ENCODE results near the gene CD72. TPM values are rescaled to one million over a fixed set of nuclear protein-coding genes. Genes with fewer than 3 reads are reported as not detected.
A peak's percentile ranks its signal among the peaks of the same experiment; 100 is the strongest.

Gene CD72
- total RNA-seq, 1 donor from 2014 or later: 1.8 TPM

DNA sequence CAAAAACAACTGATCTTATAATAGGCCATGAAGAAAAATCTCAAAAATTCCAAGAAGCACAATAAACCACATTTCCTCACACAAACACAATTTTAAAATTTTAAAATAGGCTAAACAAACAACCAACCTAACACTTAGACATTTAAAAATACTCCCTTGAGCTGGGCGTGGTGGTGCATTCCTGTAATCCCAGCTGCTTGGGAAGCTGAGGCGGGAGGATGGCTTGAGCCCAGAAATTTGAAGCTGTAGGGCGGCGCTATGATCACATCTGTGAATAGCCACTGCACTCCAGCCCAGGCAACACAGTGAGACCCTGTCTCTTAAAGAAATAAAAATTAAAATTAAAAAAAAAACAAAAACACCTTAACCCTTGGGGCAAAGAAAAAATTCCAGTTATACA lies 50.0 kb downstream of the CD72 start:
- peaks cover 9% of the 10 kb centered on the region for H3K36me3 Mint-ChIP-seq (ENCODE audit: low read depth, unreplicated experiment)
- no peaks in the 10 kb centered on the region for H3K27me3 Mint-ChIP-seq (ENCODE audit: low read depth, unreplicated experiment)
- Histone ChIP-seq H3K79me2 (ENCODE audit: insufficient read depth, low read length) (no peaks in the 10 kb centered on the region), H3K9me3 (ENCODE audit: insufficient read depth, low read depth, low read length) (no peaks in the 10 kb centered on the region), H2AFZ (ENCODE audit: low read depth, low read length) (no peak overlapping the region), H3K36me3 (ENCODE audit: insufficient read depth, low read length) (no peaks in the 10 kb centered on the region), H3K27ac (ENCODE audit: low read depth, low read length) (no peak overlapping the region), H3K4me1 (ENCODE audit: insufficient read depth, low read length) (peaks cover 3% of the 10 kb centered on the region), H3K9ac (ENCODE audit: low read length) (no peak overlapping the region), H3K27me3 (ENCODE audit: insufficient read depth, low read length) (no peaks in the 10 kb centered on the region), H3K4me3 (ENCODE audit: insufficient read depth, low read depth, low read length) (no peak overlapping the region), H3K4me2 (ENCODE audit: low read length) (no peak overlapping the region), H4K20me1 (ENCODE audit: insufficient read depth, low read length) (no peaks in the 10 kb centered on the region)
- peaks cover 12% of the 10 kb centered on the region for H3K4me1 Mint-ChIP-seq (ENCODE audit: low read depth, unreplicated experiment)
- no peak for TF ChIP-seq EZH2 (IDR thresholded peaks at IDR 0.05; ENCODE audit: insufficient read depth, low read length)
- TF ChIP-seq, protein P1, sequence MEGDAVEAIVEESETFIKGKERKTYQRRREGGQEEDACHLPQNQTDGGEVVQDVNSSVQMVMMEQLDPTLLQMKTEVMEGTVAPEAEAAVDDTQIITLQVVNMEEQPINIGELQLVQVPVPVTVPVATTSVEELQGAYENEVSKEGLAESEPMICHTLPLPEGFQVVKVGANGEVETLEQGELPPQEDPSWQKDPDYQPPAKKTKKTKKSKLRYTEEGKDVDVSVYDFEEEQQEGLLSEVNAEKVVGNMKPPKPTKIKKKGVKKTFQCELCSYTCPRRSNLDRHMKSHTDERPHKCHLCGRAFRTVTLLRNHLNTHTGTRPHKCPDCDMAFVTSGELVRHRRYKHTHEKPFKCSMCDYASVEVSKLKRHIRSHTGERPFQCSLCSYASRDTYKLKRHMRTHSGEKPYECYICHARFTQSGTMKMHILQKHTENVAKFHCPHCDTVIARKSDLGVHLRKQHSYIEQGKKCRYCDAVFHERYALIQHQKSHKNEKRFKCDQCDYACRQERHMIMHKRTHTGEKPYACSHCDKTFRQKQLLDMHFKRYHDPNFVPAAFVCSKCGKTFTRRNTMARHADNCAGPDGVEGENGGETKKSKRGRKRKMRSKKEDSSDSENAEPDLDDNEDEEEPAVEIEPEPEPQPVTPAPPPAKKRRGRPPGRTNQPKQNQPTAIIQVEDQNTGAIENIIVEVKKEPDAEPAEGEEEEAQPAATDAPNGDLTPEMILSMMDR (IDR thresholded peaks at IDR 0.05; ENCODE audit: insufficient read depth, low read depth, low read length): no peak
- H3K27ac Mint-ChIP-seq (ENCODE audit: unreplicated experiment): no peak overlapping the region
- FAIRE-seq (no peak), DNase-seq (ENCODE audit: low read depth) (no peak)
- no peak overlapping the region for H3K4me3 Mint-ChIP-seq (ENCODE audit: unreplicated experiment)
- peaks cover 3% of the 10 kb centered on the region for H3K9me3 Mint-ChIP-seq (ENCODE audit: unreplicated experiment)

DNA sequence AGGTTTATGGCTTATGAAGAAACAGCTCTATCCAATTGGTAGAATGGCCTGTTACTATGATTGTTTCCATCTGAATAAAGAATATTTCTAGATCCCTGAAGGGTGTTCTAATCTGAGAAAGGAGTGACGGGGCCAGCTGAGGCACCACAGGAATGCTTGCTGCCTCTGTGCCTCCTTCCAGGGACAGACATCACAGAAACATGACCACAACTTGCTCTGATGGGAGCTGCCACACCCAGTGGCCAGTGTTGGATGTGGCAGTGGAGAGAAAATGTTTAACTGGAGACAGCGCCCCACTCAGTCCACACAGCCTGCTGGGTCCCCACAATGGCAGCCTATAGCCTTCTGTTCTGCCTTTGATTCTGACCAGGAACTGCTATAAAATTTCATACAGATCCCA lies 51.8 kb downstream of the CD72 start:
- Histone ChIP-seq H3K79me2 (ENCODE audit: insufficient read depth, low read length) (no peaks in the 10 kb centered on the region), H3K4me1 (ENCODE audit: insufficient read depth, low read length) (peaks cover 4% of the 10 kb centered on the region), H3K9me3 (ENCODE audit: insufficient read depth, low read depth, low read length) (no peaks in the 10 kb centered on the region), H3K27me3 (ENCODE audit: insufficient read depth, low read length) (no peaks in the 10 kb centered on the region), H3K9ac (ENCODE audit: low read length) (no peak overlapping the region), H3K36me3 (ENCODE audit: insufficient read depth, low read length) (peaks cover 4% of the 10 kb centered on the region), H4K20me1 (ENCODE audit: insufficient read depth, low read length) (no peaks in the 10 kb centered on the region), H3K27ac (ENCODE audit: low read depth, low read length) (no peak overlapping the region), H3K4me2 (ENCODE audit: low read length) (no peak overlapping the region), H2AFZ (ENCODE audit: low read depth, low read length) (no peak overlapping the region), H3K4me3 (ENCODE audit: insufficient read depth, low read depth, low read length) (no peak overlapping the region)
- Mint-ChIP-seq H3K27me3 (ENCODE audit: low read depth, unreplicated experiment) (no peaks in the 10 kb centered on the region), H3K4me3 (ENCODE audit: unreplicated experiment) (no peak overlapping the region), H3K9me3 (ENCODE audit: unreplicated experiment) (peaks cover 3% of the 10 kb centered on the region), H3K4me1 (ENCODE audit: low read depth, unreplicated experiment) (peaks cover 12% of the 10 kb centered on the region), H3K36me3 (ENCODE audit: low read depth, unreplicated experiment) (peaks cover 15% of the 10 kb centered on the region), H3K27ac (ENCODE audit: unreplicated experiment) (peak overlapping the region; percentile 6)
- DNase-seq (ENCODE audit: low read depth): peak; percentile 34
- no peak for FAIRE-seq
- TF ChIP-seq, protein P1 (IDR thresholded peaks at IDR 0.05; ENCODE audit: insufficient read depth, low read depth, low read length): no peak

DNA sequence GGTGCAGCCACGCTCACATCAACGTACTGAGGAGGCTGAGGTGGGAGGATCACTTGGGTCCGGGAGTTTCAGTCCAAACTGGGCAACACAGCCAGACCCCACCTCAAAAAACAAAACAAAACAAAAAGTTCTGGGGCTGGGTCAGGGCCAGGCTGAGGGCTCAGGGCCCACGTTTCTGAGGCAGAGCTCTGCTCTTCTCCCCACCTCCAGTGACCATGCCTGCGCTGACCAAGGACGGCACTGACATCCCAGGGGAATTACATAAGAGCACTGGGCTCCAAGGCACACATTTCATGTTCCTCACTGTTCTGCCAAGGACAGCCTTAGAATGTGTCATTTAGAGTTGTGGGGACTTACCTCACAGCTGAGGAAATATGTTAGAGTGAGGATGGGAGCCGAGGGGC lies 53.6 kb downstream of the CD72 start:
- TF ChIP-seq EZH2 (IDR thresholded peaks at IDR 0.05; ENCODE audit: insufficient read depth, low read length): no peak
- TF ChIP-seq, protein P1 (IDR thresholded peaks at IDR 0.05; ENCODE audit: insufficient read depth, low read depth, low read length): no peak
- H3K36me3 ChIP-seq (ENCODE audit: insufficient read depth, low read length): peaks cover 4% of the 10 kb centered on the region
- H3K36me3 Mint-ChIP-seq (ENCODE audit: low read depth, unreplicated experiment): peaks cover 15% of the 10 kb centered on the region

More for the DNA sequence above, 53.6 kb downstream of the CD72 start:
- no peak overlapping the region for H2AFZ ChIP-seq (ENCODE audit: low read depth, low read length)
- H3K27me3 ChIP-seq (ENCODE audit: insufficient read depth, low read length): no peaks in the 10 kb centered on the region
- peaks cover 3% of the 10 kb centered on the region for H3K9me3 Mint-ChIP-seq (ENCODE audit: unreplicated experiment)
- H3K27ac Mint-ChIP-seq (ENCODE audit: unreplicated experiment): no peak overlapping the region
- DNase-seq (ENCODE audit: low read depth) (no peak), FAIRE-seq (no peak)
- no peak overlapping the region for H3K9ac ChIP-seq (ENCODE audit: low read length)
- H3K4me3 Mint-ChIP-seq (ENCODE audit: unreplicated experiment): no peak overlapping the region
- no peak overlapping the region for H3K4me2 ChIP-seq (ENCODE audit: low read length)
- H3K9me3 ChIP-seq (ENCODE audit: insufficient read depth, low read depth, low read length): no peaks in the 10 kb centered on the region
- peaks cover 12% of the 10 kb centered on the region for H3K4me1 Mint-ChIP-seq (ENCODE audit: low read depth, unreplicated experiment)
- H3K27ac ChIP-seq (ENCODE audit: low read depth, low read length): no peak overlapping the region
- H4K20me1 ChIP-seq (ENCODE audit: insufficient read depth, low read length): no peaks in the 10 kb centered on the region
- no peaks in the 10 kb centered on the region for H3K27me3 Mint-ChIP-seq (ENCODE audit: low read depth, unreplicated experiment)
- no peaks in the 10 kb centered on the region for H3K79me2 ChIP-seq (ENCODE audit: insufficient read depth, low read length)
- no peak overlapping the region for H3K4me3 ChIP-seq (ENCODE audit: insufficient read depth, low read depth, low read length)
- H3K4me1 ChIP-seq (ENCODE audit: insufficient read depth, low read length): peaks cover 4% of the 10 kb centered on the region

Measured in astrocyte (in vitro differentiated cells and primary cell).